SK-N-SH treated with all-trans-retinoic acid at 6 μM for 48 hours (cell line): ENCODE measurements around the gene TEX28.

Source experiments
- ATAC-seq: fragments of 200-7000 bp; cut with Tn5 transposase; 3 replicates; pipeline ENCODE4 v1.9.1; 2020; ENCODE audit warnings: mild to moderate bottlenecking, moderate library complexity
- ARNTL ChIP-seq: fragments of 450-650 bp; formaldehyde crosslinking; IDR thresholded peaks from 2 replicates; pipeline ENCODE4 v1.5.0; 2020; ENCODE audit warnings: low read depth, mild to moderate bottlenecking, moderate library complexity, borderline replicate concordance
- BACH2 ChIP-seq: fragments of 250-450 bp; sonication (Bioruptor Pico); IDR thresholded peaks from 2 replicates; pipeline ENCODE4 v1.9.0; 2021; ENCODE audit warnings: mild to moderate bottlenecking, borderline replicate concordance
- CREB5 ChIP-seq: fragments of 250-450 bp; sonication (Bioruptor Pico); IDR thresholded peaks from 2 replicates; pipeline ENCODE4 v1.5.1; 2020; ENCODE audit warnings: low read depth, mild to moderate bottlenecking, moderate library complexity
- CSDC2 ChIP-seq: fragments of 250-450 bp; sonication (Bioruptor Pico); IDR thresholded peaks from 2 replicates; pipeline ENCODE4 v1.5.0; 2020; ENCODE audit warnings: mild to moderate bottlenecking, moderate library complexity
- CSRNP3 ChIP-seq: fragments of 250-450 bp; sonication (Bioruptor Pico); IDR thresholded peaks from 2 replicates; pipeline ENCODE4 v1.5.1; 2021; ENCODE audit warnings: mild to moderate bottlenecking, moderate library complexity
- ESRRG ChIP-seq: fragments of 250-450 bp; sonication (Bioruptor Pico); IDR thresholded peaks from 2 replicates; pipeline ENCODE4 v1.6.1; 2021; ENCODE audit warnings: mild to moderate bottlenecking
- ISL1 ChIP-seq: fragments of 250-450 bp; sonication (Bioruptor Pico); IDR thresholded peaks from 2 replicates; pipeline ENCODE4 v2.1.2; 2022; ENCODE audit warnings: mild to moderate bottlenecking, moderate library complexity
- PATZ1 ChIP-seq: fragments of 250-450 bp; sonication (Bioruptor Pico); IDR thresholded peaks from 2 replicates; pipeline ENCODE4 v1.8.0; 2020; ENCODE audit warnings: mild to moderate bottlenecking, moderate library complexity, borderline replicate concordance
- PPARA ChIP-seq: fragments of 250-450 bp; sonication (Bioruptor Pico); IDR thresholded peaks from 2 replicates; pipeline ENCODE4 v1.5.0; 2020; ENCODE audit warnings: mild to moderate bottlenecking, borderline replicate concordance
- RARB ChIP-seq: fragments of 250-450 bp; sonication (Bioruptor Pico); IDR thresholded peaks from 2 replicates; pipeline ENCODE4 v1.8.0; 2021; ENCODE audit warnings: mild to moderate bottlenecking, moderate library complexity
- SNAI2 ChIP-seq: fragments of 250-450 bp; sonication (Bioruptor Pico); IDR thresholded peaks from 2 replicates; pipeline ENCODE4 v1.5.0; 2020; ENCODE audit warnings: mild to moderate bottlenecking, moderate library complexity
- TOX ChIP-seq: fragments of 250-450 bp; sonication (Bioruptor Pico); IDR thresholded peaks from 2 replicates; pipeline ENCODE4 v1.8.0; 2021; ENCODE audit warnings: mild to moderate bottlenecking, moderate library complexity, borderline replicate concordance
- TSHZ2 ChIP-seq: fragments of 250-450 bp; sonication (Bioruptor Pico); IDR thresholded peaks from 2 replicates; pipeline ENCODE4 v1.5.0; 2020; ENCODE audit warnings: mild to moderate bottlenecking, moderate library complexity
- ZC3H10 ChIP-seq: fragments of 250-450 bp; sonication (Bioruptor Pico); IDR thresholded peaks from 2 replicates; pipeline ENCODE4 v1.5.1; 2021; ENCODE audit warnings: mild to moderate bottlenecking, moderate library complexity
- ZFP3 ChIP-seq: fragments of 250-450 bp; sonication (Bioruptor Pico); IDR thresholded peaks from 2 replicates; pipeline ENCODE4 v1.5.0; 2020; ENCODE audit warnings: mild to moderate bottlenecking, moderate library complexity
- ZFP30 ChIP-seq: fragments of 450-650 bp; formaldehyde crosslinking; IDR thresholded peaks from 2 replicates; pipeline ENCODE4 v1.5.0; 2022; ENCODE audit warnings: mild to moderate bottlenecking, moderate library complexity
- ZNF565 ChIP-seq: fragments of 450-650 bp; formaldehyde crosslinking; conservative IDR thresholded peaks from 2 replicates; pipeline ENCODE4 v1.5.0; 2020; ENCODE audit warnings: low read depth, mild to moderate bottlenecking, moderate library complexity
- ZNF70 ChIP-seq: fragments of 450-650 bp; formaldehyde crosslinking; IDR thresholded peaks from 2 replicates; pipeline ENCODE4 v1.5.0; 2020; ENCODE audit warnings: mild to moderate bottlenecking, moderate library complexity
- ZNF8 ChIP-seq: fragments of 450-650 bp; formaldehyde crosslinking; IDR thresholded peaks from 2 replicates; pipeline ENCODE4 v1.5.0; 2020; ENCODE audit warnings: mild to moderate bottlenecking, moderate library complexity

The TEX28 gene

GRCh38 chrX:154308108-154308946 is 13.4 kb upstream of the TEX28 start (continued):
- TF ChIP-seq ISL1 (CRISPR knock-in tag) = no peak

GRCh38 chrX:154307202-154307601 is 12.3 kb upstream of the TEX28 start:
- ATAC-seq = no peak

GRCh38 chrX:154305541-154306205 is 10.7 kb upstream of the TEX28 start:
- no peak for TF ChIP-seq TOX (CRISPR knock-in tag)
- no peak for TF ChIP-seq CSRNP3 (CRISPR knock-in tag)
- TF ChIP-seq TSHZ2 (CRISPR knock-in tag) = no peak
- no peak for TF ChIP-seq ZFP3
- no peak for TF ChIP-seq ESRRG (CRISPR knock-in tag)
- no peak for TF ChIP-seq ISL1 (CRISPR knock-in tag)
- no peak for TF ChIP-seq CSDC2 (CRISPR knock-in tag)
- no peak for TF ChIP-seq ZNF8
- no peak for TF ChIP-seq ZC3H10
- no peak for ATAC-seq

More at GRCh38 chrX:154307202-154307601, 12.3 kb upstream of the TEX28 start:
- TF ChIP-seq CSRNP3 (CRISPR knock-in tag) (no peak), RARB (CRISPR knock-in tag) (no peak), PATZ1 (CRISPR knock-in tag) (no peak), CREB5 (CRISPR knock-in tag) (no peak), BACH2 (CRISPR knock-in tag) (no peak), ZFP3 (no peak), ISL1 (CRISPR knock-in tag) (no peak), ZFP30 (CRISPR knock-in tag) (no peak), ZNF565 (CRISPR knock-in tag) (no peak), ZC3H10 (no peak), ARNTL (CRISPR knock-in tag) (no peak), ESRRG (CRISPR knock-in tag) (no peak), ZNF70 (CRISPR knock-in tag) (no peak), PPARA (CRISPR knock-in tag) (no peak), CSDC2 (CRISPR knock-in tag) (no peak), SNAI2 (CRISPR knock-in tag) (no peak)
- TF ChIP-seq, all 23 proteins: peak for 0
